Smooth muscle cell (in vitro differentiated cells): ENCODE data around the gene TNFRSF9. TPM values are rescaled to one million over a fixed set of nuclear protein-coding genes. Genes with fewer than 3 reads are reported as not detected.

Source experiments
- DNase-seq: peaks from one replicate; lab custom pipeline; 2025; ENCODE audit not compliant: unreplicated experiment; lab: John Stamatoyannopoulos, UW
- H2AFZ ChIP-seq: fragments of 200-600 bp; sonication (generic); 2 replicates; pipeline ENCODE4 v1.6.0; 2016; ENCODE audit warnings: antibody characterized with exemption, low read depth, mild to moderate bottlenecking
- H3F3A ChIP-seq: fragments of 200-600 bp; sonication (generic); 2 replicates; pipeline ENCODE4 v1.6.0; 2017; ENCODE audit warnings: antibody characterized with exemption, low read depth
- H3K27ac ChIP-seq: fragments of 200-600 bp; sonication (generic); 2 replicates; pipeline ENCODE4 v1.5.1; 2016; ENCODE audit warnings: low read depth, mild to moderate bottlenecking
- H3K27me3 ChIP-seq: fragments of 200-600 bp; sonication (generic); 2 replicates; pipeline ENCODE4 v1.6.1; 2016; ENCODE audit warnings: low read depth, mild to moderate bottlenecking
- H3K36me3 ChIP-seq: fragments of 200-600 bp; sonication (generic); 2 replicates; pipeline ENCODE4 v1.5.1; 2016; ENCODE audit warnings: low read depth
- H3K4me1 ChIP-seq: fragments of 200-600 bp; sonication (generic); 2 replicates; pipeline ENCODE4 v1.5.1; 2016; ENCODE audit warnings: low read depth
- H3K4me2 ChIP-seq: fragments of 200-600 bp; sonication (generic); 2 replicates; pipeline ENCODE4 v1.6.0; 2016; ENCODE audit warnings: mild to moderate bottlenecking
- H3K4me3 ChIP-seq: fragments of 200-600 bp; sonication (generic); 2 replicates; pipeline ENCODE4 v1.5.1; 2016; ENCODE audit warnings: mild to moderate bottlenecking
- H3K79me2 ChIP-seq: fragments of 200-600 bp; sonication (generic); 2 replicates; pipeline ENCODE4 v1.6.0; 2016; ENCODE audit warnings: low read depth, mild to moderate bottlenecking
- H3K9ac ChIP-seq: fragments of 200-600 bp; sonication (generic); 2 replicates; pipeline ENCODE4 v1.6.0; 2016; ENCODE audit warnings: low read depth
- H3K9me3 ChIP-seq: fragments of 200-600 bp; sonication (generic); replicated peaks from 2 replicates; pipeline ENCODE4 v1.5.1; 2016; ENCODE audit warnings: low read depth
- H4K20me1 ChIP-seq: fragments of 200-600 bp; sonication (generic); 2 replicates; pipeline ENCODE4 v1.6.0; 2016; ENCODE audit warnings: low read depth
- WGBS: methylation state at CpG from one replicate; pipeline ENCODE4 v1.1.7; 2016; ENCODE audit warnings: low lambda C conversion rate; 5-methylcytosine and 5-hydroxymethylcytosine counted together
- polyA plus RNA-seq: library from polyadenylated mRNA; unstranded; fragments of >200 nt; fragmentation: Nextera tagmentation; extraction: Ambion mirVana; gene quantifications from 2 replicates; pipeline ENCODE4 v1.2.1, GENCODE V29; 2016
- total RNA-seq: library from RNA; depleted of rRNA; stranded (reverse); fragments of >200 nt; gene quantifications from 2 replicates; pipeline ENCODE4 v1.2.3, GENCODE V29; 2014
- TF ChIP-seq, protein P1 (sequence below): fragments of 200-600 bp; sonication (generic); IDR thresholded peaks from 2 replicates; pipeline ENCODE4 v1.5.1; 2017; ENCODE audit warnings: borderline replicate concordance, mild to moderate bottlenecking, antibody characterized with exemption; ENCODE audit not compliant: insufficient read depth, poor library complexity, severe bottlenecking

The TNFRSF9 gene
- total and polyA plus RNA-seq, 2 experiments from 2014 or later, result 0.09 to 0.45 TPM

DNA sequence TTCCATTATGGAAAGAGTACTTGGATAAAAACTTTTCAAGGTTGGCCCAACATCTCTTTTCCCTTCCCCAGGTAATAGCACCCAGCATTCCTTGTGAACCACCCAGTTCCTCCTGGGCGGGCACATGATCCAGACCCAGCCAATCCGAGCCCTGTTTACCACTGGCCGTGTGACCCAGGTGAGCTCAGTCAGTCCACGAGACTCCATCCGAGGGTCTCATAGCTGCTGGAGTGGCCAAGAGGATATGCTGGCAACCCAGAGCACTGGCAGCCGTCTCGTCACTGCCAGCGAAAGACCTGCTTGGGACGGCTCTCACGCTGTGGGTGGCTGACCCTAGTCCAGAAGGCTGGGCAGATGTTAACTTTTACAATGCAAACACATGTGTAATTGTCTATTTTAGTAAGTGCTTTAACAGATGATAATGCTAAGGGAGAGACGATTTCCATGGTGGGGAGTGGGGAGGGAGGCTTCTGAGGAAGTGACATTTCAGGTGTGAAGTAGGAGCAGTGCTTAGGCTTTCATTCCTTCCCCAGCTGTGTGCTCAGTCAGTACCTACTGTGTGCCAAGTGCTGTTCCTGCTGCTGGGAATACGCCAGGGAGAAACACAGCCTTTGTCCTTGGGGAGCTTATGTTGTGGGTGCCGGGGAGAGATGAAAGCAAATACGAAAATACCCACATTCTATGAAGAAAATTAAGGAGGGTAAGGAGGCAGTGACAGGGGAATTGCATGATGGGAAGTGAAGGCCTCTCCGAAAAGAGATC lies 45.4 kb upstream of the TNFRSF9 start:
- H3K9me3 ChIP-seq, result no peaks in the 10 kb centered on the region
- TF ChIP-seq, protein P1, sequence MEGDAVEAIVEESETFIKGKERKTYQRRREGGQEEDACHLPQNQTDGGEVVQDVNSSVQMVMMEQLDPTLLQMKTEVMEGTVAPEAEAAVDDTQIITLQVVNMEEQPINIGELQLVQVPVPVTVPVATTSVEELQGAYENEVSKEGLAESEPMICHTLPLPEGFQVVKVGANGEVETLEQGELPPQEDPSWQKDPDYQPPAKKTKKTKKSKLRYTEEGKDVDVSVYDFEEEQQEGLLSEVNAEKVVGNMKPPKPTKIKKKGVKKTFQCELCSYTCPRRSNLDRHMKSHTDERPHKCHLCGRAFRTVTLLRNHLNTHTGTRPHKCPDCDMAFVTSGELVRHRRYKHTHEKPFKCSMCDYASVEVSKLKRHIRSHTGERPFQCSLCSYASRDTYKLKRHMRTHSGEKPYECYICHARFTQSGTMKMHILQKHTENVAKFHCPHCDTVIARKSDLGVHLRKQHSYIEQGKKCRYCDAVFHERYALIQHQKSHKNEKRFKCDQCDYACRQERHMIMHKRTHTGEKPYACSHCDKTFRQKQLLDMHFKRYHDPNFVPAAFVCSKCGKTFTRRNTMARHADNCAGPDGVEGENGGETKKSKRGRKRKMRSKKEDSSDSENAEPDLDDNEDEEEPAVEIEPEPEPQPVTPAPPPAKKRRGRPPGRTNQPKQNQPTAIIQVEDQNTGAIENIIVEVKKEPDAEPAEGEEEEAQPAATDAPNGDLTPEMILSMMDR, result no peak

DNA sequence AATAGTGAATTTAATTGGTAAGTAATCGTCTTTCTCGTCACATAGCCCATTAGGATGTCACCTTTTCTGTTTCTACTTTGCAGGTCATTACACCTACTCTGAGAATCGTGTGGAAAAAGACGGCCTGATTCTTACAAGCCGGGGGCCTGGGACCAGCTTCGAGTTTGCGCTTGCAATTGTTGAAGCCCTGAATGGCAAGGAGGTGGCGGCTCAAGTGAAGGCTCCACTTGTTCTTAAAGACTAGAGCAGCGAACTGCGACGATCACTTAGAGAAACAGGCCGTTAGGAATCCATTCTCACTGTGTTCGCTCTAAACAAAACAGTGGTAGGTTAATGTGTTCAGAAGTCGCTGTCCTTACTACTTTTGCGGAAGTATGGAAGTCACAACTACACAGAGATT lies 44.2 kb upstream of the TNFRSF9 start:
- Histone ChIP-seq H3K4me1 (no peaks in the 10 kb centered on the region), H3K4me2 (no peak overlapping the region), H3K36me3 (peaks cover 9% of the 10 kb centered on the region), H3K27ac (no peak overlapping the region), H3K9ac (no peak overlapping the region), H3K4me3 (no peak overlapping the region), H3K9me3 (no peaks in the 10 kb centered on the region), H3F3A (peaks cover 10% of the 10 kb centered on the region), H3K27me3 (no peaks in the 10 kb centered on the region), H4K20me1 (peaks cover 23% of the 10 kb centered on the region), H2AFZ (no peak overlapping the region), H3K79me2 (no peaks in the 10 kb centered on the region)
- WGBS, result 92% methylated on average over 15 of the region's 15 CpGs
- no peak for DNase-seq
- TF ChIP-seq, protein P1, result no peak

More for the DNA sequence above, 45.4 kb upstream of the TNFRSF9 start:
- WGBS, result 96% methylated on average over 15 of the region's 15 CpGs
- H3K79me2 ChIP-seq, result no peaks in the 10 kb centered on the region
- H3K9ac ChIP-seq, result no peak overlapping the region
- H3K4me3 ChIP-seq, result no peak overlapping the region
- H3F3A ChIP-seq, result no peaks in the 10 kb centered on the region
- no peak overlapping the region for H3K27ac ChIP-seq
- H3K4me2 ChIP-seq, result no peak overlapping the region
- no peak overlapping the region for H2AFZ ChIP-seq
- H4K20me1 ChIP-seq, result peaks cover 20% of the 10 kb centered on the region
- no peaks in the 10 kb centered on the region for H3K4me1 ChIP-seq
- DNase-seq, result no peak
- peaks cover 9% of the 10 kb centered on the region for H3K36me3 ChIP-seq
- no peaks in the 10 kb centered on the region for H3K27me3 ChIP-seq

DNA sequence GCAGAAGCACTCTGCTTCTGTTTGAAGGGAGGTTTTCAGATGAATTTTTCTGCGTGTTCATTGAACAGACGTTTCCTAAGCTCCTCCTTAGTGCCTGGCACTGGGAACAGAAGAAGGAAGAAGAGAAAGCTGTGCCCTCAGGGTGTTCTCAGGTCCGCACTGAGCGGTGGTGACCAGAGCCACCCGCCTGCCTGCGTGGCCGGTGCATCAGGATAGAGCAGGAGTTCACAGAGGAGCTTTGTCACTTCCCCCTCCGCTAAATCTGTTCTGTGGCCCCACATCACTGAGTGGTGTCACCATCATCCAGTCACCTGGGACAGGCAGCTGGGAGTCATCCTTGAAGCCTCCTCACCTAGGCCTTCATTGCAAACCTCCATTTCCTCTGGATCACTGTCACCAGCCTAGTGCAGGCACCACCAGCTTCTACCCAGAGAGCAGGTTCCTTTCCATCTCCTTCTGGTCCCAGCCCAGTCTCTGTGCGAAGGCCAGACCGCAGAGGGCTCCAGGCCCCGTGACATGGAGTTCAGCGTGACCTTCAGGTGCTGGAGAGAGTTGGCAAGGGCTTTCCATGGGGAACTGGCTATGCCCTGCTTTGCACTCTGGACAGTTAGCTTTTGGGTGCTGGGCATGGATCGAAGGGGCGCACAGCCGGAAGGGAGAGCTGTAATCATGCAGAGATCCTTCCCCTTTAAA lies 42.6 kb upstream of the TNFRSF9 start:
- Histone ChIP-seq H3K9me3 (no peaks in the 10 kb centered on the region), H2AFZ (no peak overlapping the region), H3K4me1 (no peaks in the 10 kb centered on the region), H3K36me3 (peaks cover 9% of the 10 kb centered on the region), H3K27me3 (no peaks in the 10 kb centered on the region), H3K4me2 (no peak overlapping the region), H4K20me1 (peaks cover 23% of the 10 kb centered on the region), H3K27ac (no peak overlapping the region), H3K4me3 (no peak overlapping the region), H3K9ac (no peak overlapping the region), H3K79me2 (no peaks in the 10 kb centered on the region), H3F3A (peaks cover 10% of the 10 kb centered on the region)
- WGBS, result 92% methylated on average over 15 of the region's 15 CpGs
- no peak for DNase-seq
- TF ChIP-seq, protein P1, result no peak
